GM23248 (cell line): ENCODE results near the gene LOXL3. TPM values are rescaled to one million over a fixed set of nuclear protein-coding genes. Genes with fewer than 3 reads are reported as not detected.

ENCODE experiments used
- DNase-seq: peaks from one replicate; pipeline ENCODE4 v3.0.0-alpha.2; 2015
- H2AFZ ChIP-seq: fragments of 200-600 bp; sonication (generic); 2 replicates; pipeline ENCODE4 v1.6.1; 2016; ENCODE audit warnings: antibody characterized with exemption
- H3F3A ChIP-seq: fragments of 200-600 bp; sonication (generic); 2 replicates; pipeline ENCODE4 v1.6.1; 2016; ENCODE audit warnings: mild to moderate bottlenecking, antibody characterized with exemption, mixed run types; ENCODE audit not compliant: insufficient read depth
- H3K27ac ChIP-seq: fragments of 200-600 bp; sonication (generic); 2 replicates; pipeline ENCODE4 v1.5.1; 2016; ENCODE audit warnings: mild to moderate bottlenecking
- H3K27me3 ChIP-seq: fragments of 200-600 bp; sonication (generic); replicated peaks from 2 replicates; pipeline ENCODE4 v1.6.1; 2016; ENCODE audit warnings: mild to moderate bottlenecking; ENCODE audit not compliant: insufficient read depth
- H3K36me3 ChIP-seq: fragments of 200-600 bp; sonication (generic); 2 replicates; pipeline ENCODE4 v1.6.1; 2016; ENCODE audit warnings: low read depth, mild to moderate bottlenecking
- H3K4me1 ChIP-seq: fragments of 200-600 bp; sonication (generic); 2 replicates; pipeline ENCODE4 v1.6.1; 2016; ENCODE audit warnings: mild to moderate bottlenecking; ENCODE audit not compliant: insufficient read depth
- H3K4me2 ChIP-seq: fragments of 200-600 bp; sonication (generic); one replicate; pipeline ENCODE4 v1.6.1; 2016; ENCODE audit warnings: mild to moderate bottlenecking; ENCODE audit not compliant: unreplicated experiment
- H3K4me3 ChIP-seq: fragments of 200-600 bp; sonication (generic); 2 replicates; pipeline ENCODE4 v1.5.1; 2016; ENCODE audit warnings: mild to moderate bottlenecking
- H3K79me2 ChIP-seq: fragments of 200-600 bp; sonication (generic); 2 replicates; pipeline ENCODE4 v1.6.1; 2016; ENCODE audit warnings: mild to moderate bottlenecking; ENCODE audit not compliant: insufficient read depth
- H3K9ac ChIP-seq: fragments of 200-600 bp; sonication (generic); 2 replicates; pipeline ENCODE4 v1.6.1; 2016; ENCODE audit warnings: mild to moderate bottlenecking
- H3K9me2 ChIP-seq: fragments of 200-600 bp; sonication (generic); 2 replicates; pipeline ENCODE4 v1.6.1; 2016; ENCODE audit warnings: mixed run types, mild to moderate bottlenecking, moderate library complexity; ENCODE audit not compliant: insufficient read depth
- H3K9me3 ChIP-seq: fragments of 200-600 bp; sonication (generic); one replicate; pipeline ENCODE4 v1.6.1; 2017; ENCODE audit warnings: low read depth
- H4K20me1 ChIP-seq: fragments of 200-600 bp; sonication (generic); 2 replicates; pipeline ENCODE4 v1.6.0; 2016; ENCODE audit not compliant: insufficient read depth
- EZH2 ChIP-seq: fragments of 200-600 bp; sonication (generic); IDR thresholded peaks from 2 replicates; pipeline ENCODE4 v1.6.1; 2018; ENCODE audit warnings: antibody characterized with exemption, mild to moderate bottlenecking; ENCODE audit not compliant: insufficient read depth, poor library complexity, severe bottlenecking
- EZH2phosphoT487 ChIP-seq: fragments of 200-600 bp; sonication (generic); IDR thresholded peaks from 2 replicates; pipeline ENCODE4 v1.6.1; 2018; ENCODE audit warnings: antibody characterized with exemption, moderate library complexity, mild to moderate bottlenecking, low read depth; ENCODE audit not compliant: insufficient read depth
- WGBS, 2 experiments: methylation state at CpG; one replicate each; pipeline ENCODE4 v1.1.6; 2015 to 2017; ENCODE audit warnings: low lambda C conversion rate in 2 of 2, low coverage in 1 of 2; ENCODE audit errors: missing lambda C conversion rate in 2 of 2; 5-methylcytosine and 5-hydroxymethylcytosine counted together
- in situ Hi-C: fragments of 300-500 bp; cut with MboI; formaldehyde crosslinking; loops from 2 replicates; pipeline ENCODE4 v1.15.0; 2020
- polyA plus RNA-seq: library from polyadenylated mRNA; unstranded; fragments of >200 nt; fragmentation: Nextera tagmentation; extraction: Ambion mirVana; gene quantifications from 2 replicates; pipeline ENCODE4 v1.2.1, GENCODE V29; 2016
- total RNA-seq: library from RNA; depleted of rRNA; stranded (reverse); fragments of >200 nt; shearing (Covaris generic); gene quantifications from 2 replicates; pipeline ENCODE4 v1.2.3, GENCODE V29; 2014

LOXL3 gene
- total and polyA plus RNA-seq, 2 experiments from 2014 or later, result 52.4 to 55.2 TPM

DNA sequence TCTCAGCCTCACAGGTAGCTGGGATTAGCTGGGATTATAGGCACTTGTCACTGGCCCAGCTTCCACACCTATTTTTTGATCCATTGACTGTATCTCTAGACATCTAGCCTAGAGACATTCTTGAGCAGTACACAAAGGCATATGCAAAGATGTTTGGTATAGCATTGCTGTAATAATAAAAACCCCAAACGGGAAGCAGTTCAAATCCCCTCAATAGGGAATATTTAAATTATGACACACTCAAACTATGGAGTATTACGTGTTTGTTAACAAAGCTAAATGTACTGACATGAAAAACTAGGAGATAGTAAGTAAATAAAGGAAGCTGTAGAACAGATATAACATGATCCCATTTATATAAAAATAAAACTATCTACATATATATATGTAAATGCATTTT, 28.4 kb upstream of the LOXL3 start:
- no peaks in the 10 kb centered on the region for H3K9me2 ChIP-seq
- H3K27me3 ChIP-seq, result no peaks in the 10 kb centered on the region
- H3K4me3 ChIP-seq, result no peak overlapping the region
- no peak overlapping the region for H2AFZ ChIP-seq
- peaks cover 35% of the 10 kb centered on the region for H3F3A ChIP-seq
- 58 to 81% methylated on average over 2 of the region's 2 CpGs for WGBS, 2 experiments
- H3K27ac ChIP-seq, result no peak overlapping the region
- peaks cover 37% of the 10 kb centered on the region for H3K4me1 ChIP-seq
- in situ Hi-C loops, result no loop called here
- H3K36me3 ChIP-seq, result no peaks in the 10 kb centered on the region
- H3K79me2 ChIP-seq, result no peaks in the 10 kb centered on the region
- DNase-seq, result no peak
- TF ChIP-seq EZH2 (no peak), EZH2phosphoT487 (no peak)
- H3K9me3 ChIP-seq, result no peaks in the 10 kb centered on the region
- no peaks in the 10 kb centered on the region for H4K20me1 ChIP-seq
- no peak overlapping the region for H3K4me2 ChIP-seq
- no peak overlapping the region for H3K9ac ChIP-seq

DNA sequence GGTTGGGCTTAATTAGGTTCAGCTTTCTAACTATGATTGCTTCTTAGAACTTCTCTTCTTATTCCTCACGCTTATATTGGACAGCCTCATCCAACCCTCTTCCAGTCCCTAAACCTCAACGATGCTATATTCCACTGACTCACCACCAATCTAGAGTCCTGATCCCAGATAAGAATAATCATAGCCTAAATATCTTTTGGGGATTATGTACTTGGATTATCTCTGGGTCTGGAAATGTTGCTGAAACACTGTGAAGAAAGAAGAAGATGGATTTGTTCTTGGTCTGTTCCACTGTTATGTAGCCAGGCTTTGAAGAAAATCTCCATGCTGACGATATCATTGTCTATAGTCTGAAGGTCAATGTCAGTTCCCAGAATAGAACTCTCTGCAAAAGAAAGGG, 27.7 kb upstream of the LOXL3 start:
- Histone ChIP-seq H3K9me3 (no peaks in the 10 kb centered on the region), H3K36me3 (no peaks in the 10 kb centered on the region), H3K9ac (no peak overlapping the region), H3K4me1 (peaks cover 42% of the 10 kb centered on the region), H3K27me3 (no peaks in the 10 kb centered on the region), H3K4me3 (no peak overlapping the region), H3K79me2 (no peaks in the 10 kb centered on the region), H3K9me2 (no peaks in the 10 kb centered on the region), H3K27ac (no peak overlapping the region), H3F3A (peaks cover 41% of the 10 kb centered on the region), H2AFZ (no peak overlapping the region), H3K4me2 (no peak overlapping the region), H4K20me1 (no peaks in the 10 kb centered on the region)
- no peak for DNase-seq
- in situ Hi-C loops, result no loop called here
- TF ChIP-seq EZH2 (no peak), EZH2phosphoT487 (no peak)
- WGBS, 2 experiments, result 85 to 94% methylated on average over 3 of the region's 3 CpGs

DNA sequence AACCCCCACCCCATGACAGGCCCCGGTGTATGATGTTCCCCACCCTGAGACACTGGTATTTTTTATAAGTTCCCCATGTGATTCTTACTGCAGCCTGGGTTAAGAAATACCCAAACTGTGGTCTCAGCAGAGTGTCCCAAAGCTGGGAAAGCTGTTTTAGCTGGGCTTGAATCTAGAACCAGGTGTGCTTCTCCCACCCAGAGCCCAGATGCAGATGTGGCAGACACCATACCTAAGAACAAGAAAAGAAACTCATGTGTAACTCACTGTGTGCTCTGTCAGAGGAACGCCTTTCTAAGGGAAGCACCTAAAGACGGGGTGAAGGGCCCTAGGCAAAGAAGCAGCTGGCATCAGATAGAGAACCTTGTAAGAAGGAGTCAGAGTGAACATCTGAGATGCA, 24.7 kb upstream of the LOXL3 start:
- no peak for DNase-seq
- no peak overlapping the region for H3K4me2 ChIP-seq
- H3K9me3 ChIP-seq, result no peaks in the 10 kb centered on the region
- peaks cover 48% of the 10 kb centered on the region for H3F3A ChIP-seq
- H3K27me3 ChIP-seq, result no peaks in the 10 kb centered on the region
- no peaks in the 10 kb centered on the region for H4K20me1 ChIP-seq
- no peak overlapping the region for H3K9ac ChIP-seq
- in situ Hi-C loops, result no loop called here
- 93 to 98% methylated on average over 3 of the region's 3 CpGs for WGBS, 2 experiments
- no peak overlapping the region for H3K27ac ChIP-seq
- TF ChIP-seq EZH2 (no peak), EZH2phosphoT487 (no peak)
- no peaks in the 10 kb centered on the region for H3K36me3 ChIP-seq
- no peaks in the 10 kb centered on the region for H3K79me2 ChIP-seq
- H2AFZ ChIP-seq, result no peak overlapping the region
- no peak overlapping the region for H3K4me3 ChIP-seq
- peaks cover 48% of the 10 kb centered on the region for H3K4me1 ChIP-seq
- H3K9me2 ChIP-seq, result no peaks in the 10 kb centered on the region

DNA sequence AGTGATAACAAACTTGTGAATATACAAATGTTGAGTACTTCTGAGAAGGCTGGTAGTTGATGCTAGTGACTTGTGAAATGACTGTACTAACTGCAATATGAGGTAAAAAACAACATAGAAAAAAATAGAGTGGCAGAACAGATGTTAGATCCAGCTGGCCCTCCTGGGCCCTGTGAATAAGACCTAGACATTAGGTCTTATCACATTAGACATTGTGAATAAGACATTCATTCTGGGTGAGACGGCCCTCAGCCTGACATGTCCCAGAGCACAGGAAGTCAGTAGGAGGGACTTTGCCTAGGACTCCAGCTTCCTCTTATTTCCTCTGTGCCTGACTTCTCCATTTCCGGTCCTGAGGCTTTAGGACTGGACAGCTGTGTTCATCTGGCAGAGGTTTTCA, 23.7 kb upstream of the LOXL3 start:
- H3K9me3 ChIP-seq, result no peaks in the 10 kb centered on the region
- no peak overlapping the region for H3K4me3 ChIP-seq
- H2AFZ ChIP-seq, result peak overlapping the region; percentile 65
- TF ChIP-seq EZH2 (no peak), EZH2phosphoT487 (no peak)
- H3K27ac ChIP-seq, result peak overlapping the region; percentile 80
- 31 to 33% methylated on average over 2 of the region's 2 CpGs for WGBS, 2 experiments
- peaks cover 53% of the 10 kb centered on the region for H3F3A ChIP-seq
- no peaks in the 10 kb centered on the region for H3K79me2 ChIP-seq
- H3K9me2 ChIP-seq, result no peaks in the 10 kb centered on the region
- H3K4me1 ChIP-seq, result peaks cover 46% of the 10 kb centered on the region
- DNase-seq, result peak; percentile 68
- in situ Hi-C loops, result no loop called here
- no peaks in the 10 kb centered on the region for H3K36me3 ChIP-seq
- H3K27me3 ChIP-seq, result no peaks in the 10 kb centered on the region
- no peaks in the 10 kb centered on the region for H4K20me1 ChIP-seq
- H3K4me2 ChIP-seq, result peak overlapping the region; percentile 44
- peak overlapping the region; percentile 37; the same call in 1 of the 2 replicates for H3K9ac ChIP-seq

DNA sequence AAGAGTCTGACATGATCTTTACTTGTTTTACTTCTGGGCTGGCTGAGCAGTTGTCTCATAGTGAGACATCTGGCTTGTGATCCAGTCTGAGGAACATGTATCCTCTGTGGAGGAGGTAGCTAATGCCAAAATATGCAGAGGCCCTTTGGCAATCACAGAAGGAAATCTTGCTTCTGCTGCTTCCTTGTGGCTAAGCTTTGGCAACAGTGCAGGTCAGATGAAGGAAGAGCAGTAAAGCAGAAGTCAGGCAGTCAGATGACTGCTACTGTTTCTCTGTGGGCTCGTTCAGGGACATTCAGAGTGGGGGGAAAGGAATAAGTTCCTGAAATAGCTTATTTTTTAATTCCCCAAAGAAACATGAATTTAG, 23.1 kb upstream of the LOXL3 start:
- Histone ChIP-seq H3K79me2 (no peaks in the 10 kb centered on the region), H3K9me2 (no peaks in the 10 kb centered on the region), H3K27ac (peak overlapping the region; percentile 80), H3K36me3 (no peaks in the 10 kb centered on the region), H3K9ac (peak overlapping the region; percentile 37; the same call in 1 of the 2 replicates), H4K20me1 (no peaks in the 10 kb centered on the region), H2AFZ (0 out of 2 replicates have a peak overlapping the region, but pooled peaks have one; percentile 19), H3K4me1 (peaks cover 46% of the 10 kb centered on the region), H3K27me3 (no peaks in the 10 kb centered on the region), H3K9me3 (no peaks in the 10 kb centered on the region), H3K4me3 (peak overlapping the region; percentile 7; the same call in 1 of the 2 replicates), H3K4me2 (peak overlapping the region; percentile 60), H3F3A (peaks cover 55% of the 10 kb centered on the region)
- no peak for TF ChIP-seq EZH2phosphoT487
- TF ChIP-seq EZH2, result no peak
- WGBS, 2 experiments, result 0% methylated on average over 1 of the region's 1 CpG
- in situ Hi-C loops, result no loop called here
- DNase-seq, result peak; percentile 95
